SIG-M5 (cell line): ENCODE results near the gene SERHL2.
"Not testable (repeated sequence)": the region's sequence is repeated elsewhere in the genome, so short reads cannot be mapped to it uniquely, and the experiment has no call there.

Source experiments
- DNase-seq: peaks from one replicate; lab custom pipeline; 2025; lab: John Stamatoyannopoulos, UW

SERHL2 gene

DNA sequence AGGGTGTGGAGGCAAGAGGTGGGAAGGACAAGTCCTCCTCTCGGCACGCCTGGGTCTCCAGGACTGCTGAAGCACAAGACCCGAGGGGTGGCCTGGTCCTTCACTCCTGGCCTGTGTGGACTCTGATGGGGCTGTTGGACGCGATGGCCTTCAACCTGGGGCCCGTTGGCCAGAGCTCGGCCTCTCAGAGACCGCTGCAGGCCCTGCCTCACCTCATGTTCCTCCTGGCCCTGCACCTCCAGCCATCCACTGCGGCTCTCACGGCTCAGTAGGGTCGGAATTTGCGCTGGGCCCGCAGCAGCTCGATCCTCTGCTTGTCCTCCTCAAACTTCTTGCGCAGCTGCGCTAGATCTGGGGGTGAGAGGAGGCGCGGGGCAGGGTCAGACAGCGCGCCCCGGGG, 20.7 kb downstream of the SERHL2 start:
- not testable (repeated sequence) for DNase-seq

- not testable (repeated sequence) for DNase-seq
Measured at GRCh38 chr22:42575996-42576574, 22.3 kb downstream of the SERHL2 start.

GRCh38 chr22:42577141-42577540, 23.4 kb downstream of the SERHL2 start:
- DNase-seq: not testable (repeated sequence)

DNA sequence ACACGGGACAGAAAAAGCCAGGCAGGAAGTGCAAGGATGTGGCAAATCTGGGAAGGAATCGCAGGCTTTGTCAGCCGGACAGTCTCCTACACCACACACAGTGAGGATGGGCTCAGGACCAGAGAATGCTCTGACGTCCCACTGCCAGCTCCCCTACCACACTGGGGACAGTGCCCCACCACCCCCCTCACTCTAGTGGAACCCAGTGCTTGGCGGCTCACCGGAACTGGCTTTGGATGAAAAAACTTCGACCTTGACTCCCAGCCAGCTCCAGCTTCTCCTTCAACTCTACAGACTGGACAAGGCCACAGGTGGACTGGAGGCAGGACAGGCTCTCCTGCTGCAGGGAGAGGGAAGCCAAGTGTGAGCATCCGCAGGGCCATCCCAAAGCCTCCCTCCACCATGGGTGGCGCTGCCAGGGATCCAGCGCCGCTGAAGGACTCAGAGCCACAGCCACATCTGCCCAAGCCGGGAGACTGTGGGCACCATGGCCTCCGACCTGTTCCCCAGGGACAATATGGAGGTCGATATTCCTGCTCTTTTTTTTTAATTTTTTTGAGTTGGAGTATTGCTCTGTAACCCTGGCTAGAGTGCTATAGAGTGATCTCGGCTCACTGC, 24.0 kb downstream of the SERHL2 start:
- DNase-seq: no peak

- DNase-seq: not testable (repeated sequence)
Measured at GRCh38 chr22:42580040-42580439, 26.3 kb downstream of the SERHL2 start.

GRCh38 chr22:42581194-42581761, 27.5 kb downstream of the SERHL2 start:
- DNase-seq: not testable (repeated sequence)

DNA sequence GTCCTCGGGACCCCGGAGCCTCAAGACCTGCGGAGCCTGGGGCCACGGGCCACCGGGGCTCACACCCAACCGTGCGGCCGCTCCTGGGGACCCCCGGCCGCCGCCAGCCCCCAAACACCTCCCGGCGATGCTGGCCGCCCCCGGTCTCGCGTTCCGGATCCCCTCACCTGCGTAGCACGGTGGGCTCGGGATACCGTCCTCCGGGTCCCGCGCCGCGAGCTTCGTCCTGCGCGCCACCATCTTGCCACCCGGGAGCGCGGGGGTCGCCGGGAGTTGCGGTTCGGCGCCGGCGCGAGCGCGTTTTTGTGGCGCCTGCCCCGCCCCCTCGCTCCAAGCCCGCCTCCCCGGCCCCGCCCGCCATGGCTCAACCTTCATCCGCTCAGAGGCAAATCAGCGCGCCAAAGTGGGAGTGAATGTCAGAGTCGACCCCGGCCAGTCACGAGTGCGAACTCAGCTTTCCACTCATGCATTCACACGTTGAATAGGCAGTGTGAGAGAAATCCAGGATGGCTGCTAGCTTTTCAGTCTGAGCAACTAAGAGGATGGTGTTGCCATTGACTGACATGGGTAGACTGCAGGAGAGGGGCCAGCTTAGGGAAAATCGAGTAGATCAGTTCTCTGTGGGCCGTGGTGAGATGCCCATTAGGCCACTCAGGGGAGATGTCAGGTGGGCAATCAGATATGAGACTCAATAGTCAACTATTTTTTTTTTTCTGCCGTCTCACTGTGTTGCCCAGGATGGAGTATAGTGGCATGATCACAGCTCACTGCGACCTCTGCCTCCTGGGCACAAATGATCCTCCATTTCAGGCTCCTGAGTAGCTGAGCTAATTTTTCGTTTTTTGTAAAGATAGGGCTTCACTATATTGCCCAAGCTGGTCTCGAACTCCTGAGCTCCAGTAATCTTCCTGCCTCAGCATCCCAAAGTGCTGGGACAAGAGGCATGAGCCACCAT, 28.3 kb downstream of the SERHL2 start:
- no peak for DNase-seq

GRCh38 chr22:42582987-42583386, 29.2 kb downstream of the SERHL2 start:
- DNase-seq: no peak

DNA sequence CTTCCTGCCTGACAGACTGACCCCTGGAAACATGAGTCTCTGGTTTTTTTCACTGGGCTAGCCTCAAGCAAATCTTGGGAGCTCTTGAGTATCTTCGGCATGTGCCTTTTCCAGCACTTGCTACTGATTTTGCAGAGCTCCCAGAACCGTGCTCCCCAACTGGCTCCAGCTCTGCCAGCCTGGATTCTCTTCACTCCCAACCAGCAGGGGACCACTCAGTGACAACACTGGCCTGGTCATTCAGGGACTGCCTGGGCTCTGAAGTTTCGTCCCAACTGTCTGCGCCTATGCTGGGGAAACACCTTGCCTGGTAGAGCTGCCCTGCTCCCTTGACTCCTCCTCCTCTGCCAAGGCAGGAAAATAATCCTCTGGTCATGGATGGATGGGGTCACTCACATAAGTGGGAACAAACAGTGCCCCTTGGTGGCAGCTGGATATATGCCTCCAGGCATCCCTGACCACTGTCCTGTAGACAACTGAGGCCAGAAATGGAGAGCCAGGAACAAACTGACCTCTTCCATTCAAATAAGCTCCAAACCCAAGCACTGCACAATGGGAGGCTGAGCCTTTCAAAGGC, 30.7 kb downstream of the SERHL2 start:
- no peak for DNase-seq

DNA sequence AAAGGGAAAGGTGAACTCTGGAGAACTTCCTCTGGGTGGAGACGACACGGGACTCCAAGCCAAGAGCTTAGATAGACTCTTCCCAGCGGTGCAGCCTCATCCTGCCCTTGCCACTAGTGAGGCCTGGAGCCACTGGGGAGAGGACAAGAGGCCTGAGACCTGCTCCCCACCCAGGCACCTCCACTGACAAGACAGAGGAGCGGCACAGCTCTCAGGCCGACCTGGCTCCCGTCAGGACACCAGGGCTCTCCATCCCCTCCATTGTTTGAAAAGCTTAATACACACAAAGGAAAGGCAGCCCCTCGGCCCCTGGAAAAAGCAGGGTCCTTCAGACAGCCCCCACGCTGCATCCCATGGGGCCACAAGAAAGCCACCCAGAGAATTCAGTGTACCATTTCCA, 31.3 kb downstream of the SERHL2 start:
- DNase-seq: no peak

DNA sequence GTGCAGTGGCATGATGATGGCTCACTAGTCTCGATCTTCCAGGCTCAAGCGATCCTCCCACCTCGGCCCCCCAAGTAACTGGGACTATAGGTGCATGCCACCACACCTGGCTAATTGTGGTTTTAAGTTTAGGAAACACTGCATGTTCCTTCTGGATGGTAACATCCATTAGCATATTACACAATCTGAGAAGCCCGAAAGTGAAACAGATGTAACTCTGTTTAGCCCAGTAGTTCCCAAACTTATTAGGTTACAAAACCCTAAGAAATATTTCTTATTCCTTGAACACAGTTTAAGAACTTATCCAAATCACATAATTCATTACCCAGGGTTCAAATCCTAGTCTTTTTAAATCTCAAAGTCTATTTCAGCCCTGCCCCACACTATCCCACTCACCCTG, 32.6 kb downstream of the SERHL2 start:
- DNase-seq: no peak

GRCh38 chr22:42587588-42588175, 33.9 kb downstream of the SERHL2 start:
- no peak for DNase-seq

DNA sequence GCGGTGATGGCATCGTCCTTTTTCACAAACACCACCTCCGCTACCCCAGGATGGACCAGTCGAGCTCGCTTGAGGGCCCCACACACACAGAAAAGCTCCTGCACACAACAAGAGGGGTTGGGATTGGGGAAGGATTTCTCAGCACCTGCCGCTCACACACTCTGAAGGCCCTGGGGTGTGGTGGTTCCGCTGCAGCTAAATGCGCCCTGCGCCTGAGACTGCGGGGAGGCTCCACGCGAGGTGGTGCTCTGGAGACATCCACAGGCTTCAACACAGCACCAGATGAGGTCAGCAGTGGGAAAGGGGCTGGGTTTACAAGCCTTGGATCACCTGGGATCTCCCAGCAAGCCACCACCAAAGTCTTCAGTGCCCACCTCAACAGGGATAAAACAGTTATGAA, 38.2 kb downstream of the SERHL2 start:
- no peak for DNase-seq

- no peak for DNase-seq
Measured at GRCh38 chr22:42595434-42595833, 41.7 kb downstream of the SERHL2 start.

DNA sequence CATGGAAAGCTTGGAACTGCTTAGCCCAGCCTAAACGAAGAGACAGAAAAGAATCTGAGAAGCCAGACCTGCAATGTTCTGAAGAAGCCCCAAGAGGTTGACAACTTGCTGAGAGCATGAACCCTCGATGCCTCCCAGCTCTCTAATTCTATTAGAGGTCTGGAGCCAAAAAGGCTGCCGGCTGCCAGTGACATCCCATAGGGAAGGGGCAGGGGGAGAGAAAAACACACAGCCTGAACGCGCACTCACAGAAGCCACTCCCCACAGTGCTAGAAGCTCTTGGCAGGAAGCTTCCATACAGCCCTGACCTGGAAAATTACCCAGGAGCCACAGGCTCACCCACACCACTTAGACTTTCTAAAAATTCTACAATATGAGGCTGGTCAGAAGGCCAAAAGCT, 42.6 kb downstream of the SERHL2 start:
- no peak for DNase-seq

GRCh38 chr22:42596863-42597530, 43.2 kb downstream of the SERHL2 start:
- no peak for DNase-seq

GRCh38 chr22:42601879-42602465, 48.2 kb downstream of the SERHL2 start:
- DNase-seq: no peak

- DNase-seq: no peak
Measured at GRCh38 chr22:42602470-42602869, 48.7 kb downstream of the SERHL2 start.

DNA sequence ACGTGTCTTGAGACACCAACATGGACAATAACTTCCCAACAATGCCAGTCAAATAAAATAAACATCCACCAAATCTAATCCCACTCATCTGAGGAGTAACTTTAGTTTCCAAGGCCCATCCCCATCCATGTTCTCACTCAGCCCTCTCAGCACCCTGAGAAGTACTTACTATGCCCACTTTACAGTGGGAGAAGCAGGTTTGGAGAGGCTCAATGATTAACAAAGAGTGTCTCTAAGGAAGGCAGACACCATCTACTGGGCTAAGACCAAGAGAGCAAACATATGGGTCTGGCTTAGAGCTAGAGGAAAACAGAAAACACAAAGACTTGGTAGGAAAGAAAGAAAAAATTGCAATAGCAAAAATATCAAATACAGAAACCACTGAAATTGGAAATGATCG, 49.7 kb downstream of the SERHL2 start:
- no peak for DNase-seq

DNA sequence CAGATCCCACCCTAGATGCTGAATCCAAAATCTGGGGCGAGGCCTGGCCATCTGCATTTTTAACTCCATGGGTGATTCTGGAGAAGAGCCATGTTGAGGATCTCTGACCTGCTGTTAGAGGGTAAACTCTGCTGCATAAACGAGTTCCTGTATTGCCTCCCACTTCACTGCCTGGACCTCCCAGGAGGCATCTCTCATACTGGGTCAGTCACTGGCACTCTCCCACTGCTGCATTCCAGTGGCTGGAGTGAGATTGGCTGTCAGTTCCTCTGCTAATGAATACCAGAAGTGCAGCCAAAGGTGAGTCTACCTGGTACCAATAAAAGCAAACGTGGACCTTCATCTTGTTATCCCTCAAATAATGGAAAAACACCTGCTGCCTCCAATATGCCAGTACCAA, 50.6 kb downstream of the SERHL2 start:
- DNase-seq: no peak

GRCh38 chr22:42607641-42608040, 53.9 kb downstream of the SERHL2 start:
- not testable (repeated sequence) for DNase-seq
